Measurements from ENCODE around the gene UMAD1.

The UMAD1 gene

DNA sequence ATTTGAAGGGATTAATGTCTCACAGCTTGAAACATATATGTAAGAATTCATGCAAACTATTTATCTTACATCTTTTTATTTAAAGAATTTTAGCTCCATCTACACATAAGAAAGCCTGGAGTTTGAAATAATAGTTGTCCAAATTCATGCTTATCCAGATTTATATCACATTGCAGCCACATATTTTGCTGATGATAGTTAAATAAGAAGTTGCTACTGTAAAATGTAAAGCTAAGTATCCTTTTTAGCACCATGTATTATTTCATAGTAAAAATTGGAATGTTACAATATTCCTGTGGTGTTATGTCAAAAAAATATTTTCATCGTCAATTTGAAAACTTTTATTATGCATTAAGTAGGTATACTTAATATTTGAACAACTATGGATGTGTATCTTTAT is 27.3 kb upstream of the UMAD1 start:
- no peaks in the 10 kb centered on the region for H4K20me1 ChIP-seq (ENCODE audit: insufficient read depth, low read length)
- no peak for DNase-seq
- no peak overlapping the region for H2AFZ ChIP-seq (ENCODE audit: low read length)
- H3F3A ChIP-seq (ENCODE audit: insufficient read depth, low read length), result no peaks in the 10 kb centered on the region
- no peak for TF ChIP-seq EZH2 (optimal IDR thresholded peaks at IDR 0.05; ENCODE audit: low read depth, low read length)
- TF ChIP-seq, protein P1, sequence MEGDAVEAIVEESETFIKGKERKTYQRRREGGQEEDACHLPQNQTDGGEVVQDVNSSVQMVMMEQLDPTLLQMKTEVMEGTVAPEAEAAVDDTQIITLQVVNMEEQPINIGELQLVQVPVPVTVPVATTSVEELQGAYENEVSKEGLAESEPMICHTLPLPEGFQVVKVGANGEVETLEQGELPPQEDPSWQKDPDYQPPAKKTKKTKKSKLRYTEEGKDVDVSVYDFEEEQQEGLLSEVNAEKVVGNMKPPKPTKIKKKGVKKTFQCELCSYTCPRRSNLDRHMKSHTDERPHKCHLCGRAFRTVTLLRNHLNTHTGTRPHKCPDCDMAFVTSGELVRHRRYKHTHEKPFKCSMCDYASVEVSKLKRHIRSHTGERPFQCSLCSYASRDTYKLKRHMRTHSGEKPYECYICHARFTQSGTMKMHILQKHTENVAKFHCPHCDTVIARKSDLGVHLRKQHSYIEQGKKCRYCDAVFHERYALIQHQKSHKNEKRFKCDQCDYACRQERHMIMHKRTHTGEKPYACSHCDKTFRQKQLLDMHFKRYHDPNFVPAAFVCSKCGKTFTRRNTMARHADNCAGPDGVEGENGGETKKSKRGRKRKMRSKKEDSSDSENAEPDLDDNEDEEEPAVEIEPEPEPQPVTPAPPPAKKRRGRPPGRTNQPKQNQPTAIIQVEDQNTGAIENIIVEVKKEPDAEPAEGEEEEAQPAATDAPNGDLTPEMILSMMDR (IDR thresholded peaks at IDR 0.05; ENCODE audit: low read length), result no peak
- no peak for TF ChIP-seq EZH2phosphoT487 (IDR thresholded peaks at IDR 0.05; ENCODE audit: low read length)
- H3K27me3 ChIP-seq (replicated peaks; ENCODE audit: insufficient read depth, low read length), result no peaks in the 10 kb centered on the region
- no peak overlapping the region for H3K4me2 ChIP-seq (ENCODE audit: low read depth, low read length)
- H3K36me3 ChIP-seq (replicated peaks; ENCODE audit: insufficient read depth, low read length), result no peaks in the 10 kb centered on the region
- no peaks in the 10 kb centered on the region for H3K79me2 ChIP-seq (ENCODE audit: low read length)
- no peaks in the 10 kb centered on the region for H3K9me2 ChIP-seq (replicated peaks; ENCODE audit: insufficient read depth, low read length)
- H3K27ac ChIP-seq (ENCODE audit: low read length), result no peak overlapping the region
- H3K9ac ChIP-seq (ENCODE audit: low read length), result no peak overlapping the region
- no peaks in the 10 kb centered on the region for H3K9me3 ChIP-seq (replicated peaks; ENCODE audit: insufficient read depth, low read length)
- H3K4me1 ChIP-seq (ENCODE audit: low read length), result no peaks in the 10 kb centered on the region
- H3K4me3 ChIP-seq (ENCODE audit: low read length), result no peak overlapping the region

DNA sequence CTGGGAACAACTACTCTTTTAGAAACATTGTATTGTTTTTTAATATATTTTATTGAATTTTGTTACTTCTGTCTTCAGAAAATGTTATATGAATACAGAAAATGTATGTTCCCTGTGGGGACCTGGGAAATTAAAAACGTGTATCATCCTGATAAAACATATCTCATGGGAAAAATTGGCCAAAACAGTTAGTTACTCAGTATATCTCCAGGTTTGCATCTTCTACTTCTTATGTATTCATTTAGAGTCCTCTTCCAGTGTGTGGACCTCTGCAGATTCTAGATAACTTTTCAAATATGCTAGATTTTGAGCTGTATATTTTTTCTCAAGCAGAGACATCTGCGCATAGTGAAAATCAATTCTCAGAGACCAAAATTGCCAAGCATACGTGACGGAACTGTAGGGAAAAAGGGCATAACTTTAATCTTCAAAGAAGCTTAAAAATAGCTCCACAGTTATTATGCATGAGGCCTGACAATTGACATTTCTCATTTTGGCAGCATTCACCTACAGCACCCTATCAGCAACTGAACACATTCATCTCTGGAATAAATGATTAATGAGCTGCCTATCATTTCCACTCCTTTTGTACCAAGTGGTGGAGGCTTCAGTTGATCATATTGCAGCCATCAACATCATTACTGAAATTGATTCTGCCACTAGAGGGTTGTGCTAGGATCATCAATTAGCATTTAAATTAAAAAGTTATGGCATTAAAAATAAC is 26.4 kb upstream of the UMAD1 start:
- Histone ChIP-seq H3F3A (ENCODE audit: insufficient read depth, low read length) (no peaks in the 10 kb centered on the region), H3K4me1 (ENCODE audit: low read length) (no peaks in the 10 kb centered on the region), H3K4me2 (ENCODE audit: low read depth, low read length) (no peak overlapping the region), H3K36me3 (replicated peaks; ENCODE audit: insufficient read depth, low read length) (no peaks in the 10 kb centered on the region), H3K9me3 (replicated peaks; ENCODE audit: insufficient read depth, low read length) (no peaks in the 10 kb centered on the region), H4K20me1 (ENCODE audit: insufficient read depth, low read length) (no peaks in the 10 kb centered on the region), H2AFZ (ENCODE audit: low read length) (no peak overlapping the region), H3K4me3 (ENCODE audit: low read length) (no peak overlapping the region), H3K27ac (ENCODE audit: low read length) (no peak overlapping the region), H3K27me3 (replicated peaks; ENCODE audit: insufficient read depth, low read length) (no peaks in the 10 kb centered on the region), H3K9me2 (replicated peaks; ENCODE audit: insufficient read depth, low read length) (no peaks in the 10 kb centered on the region), H3K79me2 (ENCODE audit: low read length) (no peaks in the 10 kb centered on the region), H3K9ac (ENCODE audit: low read length) (no peak overlapping the region)
- DNase-seq, result no peak
- TF ChIP-seq, protein P1 (IDR thresholded peaks at IDR 0.05; ENCODE audit: low read length), result no peak
- no peak for TF ChIP-seq EZH2phosphoT487 (IDR thresholded peaks at IDR 0.05; ENCODE audit: low read length)

GRCh38 chr7:7617550-7617949 is 23.0 kb upstream of the UMAD1 start:
- Histone ChIP-seq H2AFZ (ENCODE audit: low read length) (no peak overlapping the region), H3K9me2 (replicated peaks; ENCODE audit: insufficient read depth, low read length) (no peaks in the 10 kb centered on the region), H3K27ac (ENCODE audit: low read length) (no peak overlapping the region), H3K79me2 (ENCODE audit: low read length) (no peaks in the 10 kb centered on the region), H3K4me2 (ENCODE audit: low read depth, low read length) (no peak overlapping the region), H3K4me1 (ENCODE audit: low read length) (no peaks in the 10 kb centered on the region), H4K20me1 (ENCODE audit: insufficient read depth, low read length) (no peaks in the 10 kb centered on the region), H3K27me3 (replicated peaks; ENCODE audit: insufficient read depth, low read length) (no peaks in the 10 kb centered on the region), H3K9ac (ENCODE audit: low read length) (no peak overlapping the region), H3F3A (ENCODE audit: insufficient read depth, low read length) (no peaks in the 10 kb centered on the region), H3K4me3 (ENCODE audit: low read length) (no peak overlapping the region), H3K36me3 (replicated peaks; ENCODE audit: insufficient read depth, low read length) (no peaks in the 10 kb centered on the region), H3K9me3 (replicated peaks; ENCODE audit: insufficient read depth, low read length) (no peaks in the 10 kb centered on the region)
- no peak for DNase-seq
- TF ChIP-seq EZH2phosphoT487 (IDR thresholded peaks at IDR 0.05; ENCODE audit: low read length) (no peak), EZH2 (optimal IDR thresholded peaks at IDR 0.05; ENCODE audit: low read depth, low read length) (no peak)
- TF ChIP-seq, protein P1 (IDR thresholded peaks at IDR 0.05; ENCODE audit: low read length), result no peak

Data from MM.1S (cell line).